HCT116 (cell line): ENCODE measurements around the gene FANCM. TPM values are rescaled to one million over a fixed set of nuclear protein-coding genes. Genes with fewer than 3 reads are reported as not detected.

Experiments
- ATAC-seq: fragments of 200-7000 bp; cut with Tn5 transposase; 2 replicates; pipeline ENCODE4 v1.9.1; 2020; ENCODE audit warnings: mild to moderate bottlenecking, moderate library complexity
- BruUV-seq: library from RNA; stranded (reverse); fragments of 400-500 nt; replicated peaks from 2 replicates; lab custom pipeline; 2021; lab: Mats Ljungman, UMichigan
- CTCF ChIA-PET: fragments of 300-600 bp; sonication (Branson Sonifier 250); formaldehyde crosslinking; loops from one replicate; lab custom pipeline; 2021; ENCODE audit warnings: antibody characterized with exemption; lab: Charles Lee
- POLR2A ChIA-PET: fragments of 300-600, 350-600 bp; sonication (Branson Sonifier 250); formaldehyde crosslinking; loops from one replicate; lab custom pipeline; 2021; ENCODE audit warnings: antibody characterized with exemption; lab: Charles Lee
- RAD21 ChIA-PET, 2 experiments: fragments of 300-600 bp; sonication (Branson Sonifier 250); formaldehyde crosslinking; loops; one replicate each; lab custom pipeline; 2023; ENCODE audit warnings: low total read pairs in 2 of 2; ENCODE audit not compliant: uncharacterized antibody in 2 of 2, unreplicated experiment in 2 of 2, low non-redundant PET in 1 of 2; lab: Charles Lee
- DNase-seq: peaks from one replicate; pipeline ENCODE4 v3.0.0-alpha.2; 2010; ENCODE audit warnings: low read depth, low spot score
- H2AFZ ChIP-seq: fragments of 200-600 bp; shearing (Covaris generic), sonication (generic); 2 replicates; pipeline ENCODE4 v1.6.1; 2017; ENCODE audit warnings: low read depth, mixed run types, mixed read lengths, antibody characterized with exemption, low read length; ENCODE audit not compliant: poor library complexity, severe bottlenecking
- H3K27ac ChIP-seq: 2 replicates; pipeline ENCODE4 v1.5.1; 2012; ENCODE audit warnings: low read depth, low read length
- H3K27me3 ChIP-seq: fragments of 200-600 bp; sonication (generic); 2 replicates; pipeline ENCODE4 v1.6.1; 2016; ENCODE audit warnings: mixed run types, low read length, mixed read lengths; ENCODE audit not compliant: insufficient read depth
- H3K36me3 ChIP-seq, 2 experiments: fragments of 200-500 bp in 1 of 2; fragments of 200-600 bp in 1 of 2; sonication (Bioruptor generic) in 1 of 2; sonication (generic) in 1 of 2; 2 replicates each; pipeline versions ENCODE4 v1.5.1 to v1.6.1; 2014 to 2016; ENCODE audit warnings: low read length in 2 of 2, inconsistent platforms in 1 of 2, mixed read lengths in 1 of 2, mixed run types in 1 of 2; ENCODE audit not compliant: insufficient read depth in 2 of 2, control insufficient read depth in 1 of 2
- H3K4me1 ChIP-seq, 2 experiments: fragments of 200-600 bp in 1 of 2; sonication (generic) in 1 of 2; 2 replicates each; pipeline versions ENCODE4 v1.5.1 to v1.6.1; 2012 to 2017; ENCODE audit warnings: low read length in 2 of 2, inconsistent platforms in 1 of 2, mild to moderate bottlenecking in 1 of 2, mixed read lengths in 1 of 2, mixed run types in 1 of 2, moderate library complexity in 1 of 2; ENCODE audit not compliant: insufficient read depth in 2 of 2, control insufficient read depth in 1 of 2
- H3K4me2 ChIP-seq: fragments of 200-600 bp; sonication (generic); 2 replicates; pipeline ENCODE4 v1.6.1; 2017; ENCODE audit warnings: mixed run types, low read length, mixed read lengths
- H3K4me3 ChIP-seq, 2 experiments: fragments of 200-600 bp in 1 of 2; sonication (generic) in 1 of 2; replicated peaks in 1 of 2; 2 replicates each; pipeline ENCODE4 v1.5.1; 2011 to 2016; ENCODE audit warnings: low read length in 2 of 2, control low read depth in 1 of 2, low read depth in 1 of 2, mild to moderate bottlenecking in 1 of 2, mixed read lengths in 1 of 2, mixed run types in 1 of 2
- H3K79me2 ChIP-seq: fragments of 200-600 bp; sonication (generic); 2 replicates; pipeline ENCODE4 v1.6.1; 2017; ENCODE audit warnings: mild to moderate bottlenecking, mixed run types, low read length, moderate library complexity, mixed read lengths; ENCODE audit not compliant: insufficient read depth
- H3K9ac ChIP-seq: fragments of 200-600 bp; sonication (generic); 2 replicates; pipeline ENCODE4 v1.6.1; 2016; ENCODE audit warnings: low read length, mixed read lengths
- H3K9me2 ChIP-seq: fragments of 200-600 bp; sonication (generic), shearing (Covaris generic); 2 replicates; pipeline ENCODE4 v1.6.1; 2017; ENCODE audit warnings: mixed run types, mild to moderate bottlenecking, moderate library complexity; ENCODE audit not compliant: insufficient read depth
- H3K9me3 ChIP-seq, 2 experiments: fragments of 200-500 bp in 1 of 2; fragments of 200-600 bp in 1 of 2; sonication (Bioruptor generic) in 1 of 2; sonication (generic) in 1 of 2; 2 replicates each; pipeline ENCODE4 v1.6.1; 2014 to 2017; ENCODE audit warnings: low read length in 2 of 2, mixed read lengths in 2 of 2, inconsistent platforms in 1 of 2, low read depth in 1 of 2, mild to moderate bottlenecking in 1 of 2, mixed run types in 1 of 2, moderate library complexity in 1 of 2; ENCODE audit not compliant: control insufficient read depth in 1 of 2, insufficient read depth in 1 of 2
- H4K20me1 ChIP-seq: fragments of 200-600 bp; sonication (generic), shearing (Covaris generic); 2 replicates; pipeline ENCODE4 v1.6.1; 2017; ENCODE audit warnings: mixed run types, mild to moderate bottlenecking, moderate library complexity; ENCODE audit not compliant: insufficient read depth
- ATF3 ChIP-seq: IDR thresholded peaks from 2 replicates; pipeline ENCODE4 v1.6.1; 2012
- CBX3 ChIP-seq: IDR thresholded peaks from 2 replicates; pipeline ENCODE4 v1.6.1; 2012; ENCODE audit warnings: low read depth
- CEBPB ChIP-seq: IDR thresholded peaks from 2 replicates; pipeline ENCODE4 v1.6.1; 2012; ENCODE audit warnings: low read depth
- EGR1 ChIP-seq: IDR thresholded peaks from 2 replicates; pipeline ENCODE4 v1.6.1; 2012; ENCODE audit warnings: low read depth
- ELF1 ChIP-seq: IDR thresholded peaks from 2 replicates; pipeline ENCODE4 v1.6.1; 2012; ENCODE audit warnings: low read depth, borderline replicate concordance
- EZH2phosphoT487 ChIP-seq: fragments of 200-600 bp; IDR thresholded peaks from 2 replicates; pipeline ENCODE4 v1.6.1; 2018; ENCODE audit warnings: antibody characterized with exemption, borderline replicate concordance
- JUND ChIP-seq: IDR thresholded peaks from 2 replicates; pipeline ENCODE4 v1.6.1; 2012
- POLR2A ChIP-seq: IDR thresholded peaks from 2 replicates; pipeline ENCODE4 v1.7.0; 2011; ENCODE audit warnings: borderline replicate concordance; ENCODE audit not compliant: insufficient read depth, insufficient read length; ENCODE audit errors: extremely low read depth
- RAD21 ChIP-seq: IDR thresholded peaks from 2 replicates; pipeline ENCODE4 v1.6.1; 2012; ENCODE audit warnings: low read depth, mild to moderate bottlenecking
- REST ChIP-seq: IDR thresholded peaks from 2 replicates; pipeline ENCODE4 v1.6.1; 2012; ENCODE audit warnings: low read depth
- SP1 ChIP-seq: IDR thresholded peaks from 2 replicates; pipeline ENCODE4 v1.6.1; 2012; ENCODE audit warnings: low read depth
- SRF ChIP-seq: IDR thresholded peaks from 2 replicates; pipeline ENCODE4 v1.6.1; 2012; ENCODE audit warnings: low read depth
- TCF7L2 ChIP-seq: IDR thresholded peaks from 2 replicates; pipeline ENCODE4 v1.7.0; 2011; ENCODE audit warnings: borderline replicate concordance, inconsistent platforms; ENCODE audit not compliant: insufficient read depth, insufficient read length; ENCODE audit errors: extremely low read depth
- YY1 ChIP-seq: IDR thresholded peaks from 2 replicates; pipeline ENCODE4 v1.6.1; 2011; ENCODE audit warnings: low read length, low read depth, moderate library complexity, mild to moderate bottlenecking; ENCODE audit not compliant: insufficient replicate concordance; ENCODE audit errors: extremely low read depth
- ZBTB33 ChIP-seq: IDR thresholded peaks from 2 replicates; pipeline ENCODE4 v1.6.1; 2011; ENCODE audit warnings: mild to moderate bottlenecking, low read length, moderate library complexity; ENCODE audit not compliant: insufficient replicate concordance; ENCODE audit errors: extremely low read depth
- ZFX ChIP-seq: fragments of 450-650 bp; IDR thresholded peaks from 2 replicates; pipeline ENCODE4 v1.6.1; 2017
- ZNF274 ChIP-seq: fragments of 200-500 bp; sonication (Bioruptor generic); IDR thresholded peaks from 2 replicates; pipeline ENCODE4 v1.6.1; 2014; ENCODE audit warnings: mild to moderate bottlenecking, low read depth, low read length, inconsistent platforms
- intact Hi-C: fragments of 100-400 bp; cut with micrococcal nuclease; formaldehyde crosslinking; loops from 2 replicates; pipeline ENCODE4 v1.10.0; 2022
- total RNA-seq: library from RNA; stranded (reverse); gene quantifications from one replicate; pipeline ENCODE4 v1.2.1, GENCODE V29; 2021; ENCODE audit not compliant: unreplicated experiment
- TF ChIP-seq, protein P1 (sequence below): IDR thresholded peaks from 2 replicates; pipeline ENCODE4 v1.6.1; 2012
- TF ChIP-seq, protein P2 (sequence below), 3 experiments: fragments of 200-600 bp in 1 of 3; sonication (generic) in 1 of 3; IDR thresholded peaks in 2 of 3; conservative IDR thresholded peaks in 1 of 3; 2 replicates each; pipeline ENCODE4 v1.5.1; 2012 to 2017; ENCODE audit warnings: low read depth in 2 of 3, low read length in 2 of 3, antibody characterized with exemption in 1 of 3, borderline replicate concordance in 1 of 3, control low read depth in 1 of 3, mild to moderate bottlenecking in 1 of 3, mixed read lengths in 1 of 3, mixed run types in 1 of 3, moderate library complexity in 1 of 3; ENCODE audit not compliant: insufficient read depth in 1 of 3

The FANCM gene
- total RNA-seq, 1 experiment from 2014 or later: 10.9 TPM

GRCh38 chr14:45128963-45129629 is 6.6 kb upstream of the FANCM start:
- Histone ChIP-seq H3K9me2 (no peaks in the 10 kb centered on the region), H3K4me1 (0 out of 4 replicates have a peak, but pooled peaks cover 0 to 9% of the 10 kb centered on the region in 2 experiments), H3K4me3 (no peak overlapping the region), H3K9ac (no peak overlapping the region), H3K36me3 (peaks cover 0 to 11% of the 10 kb centered on the region in 2 experiments; a peak in 2 of 4 replicates), H4K20me1 (no peaks in the 10 kb centered on the region), H2AFZ (no peak overlapping the region), H3K9me3 (no peaks in the 10 kb centered on the region), H3K4me2 (no peak overlapping the region), H3K27ac (no peak overlapping the region), H3K27me3 (no peaks in the 10 kb centered on the region), H3K79me2 (peaks cover 47% of the 10 kb centered on the region)
- no peak for TF ChIP-seq ATF3
- no peak for TF ChIP-seq ZBTB33
- no peak for TF ChIP-seq EGR1
- TF ChIP-seq JUND: no peak
- TF ChIP-seq, protein P1, sequence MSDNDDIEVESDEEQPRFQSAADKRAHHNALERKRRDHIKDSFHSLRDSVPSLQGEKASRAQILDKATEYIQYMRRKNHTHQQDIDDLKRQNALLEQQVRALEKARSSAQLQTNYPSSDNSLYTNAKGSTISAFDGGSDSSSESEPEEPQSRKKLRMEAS: no peak
- no peak for TF ChIP-seq RAD21
- no peak for TF ChIP-seq SRF
- no peak for TF ChIP-seq YY1
- no peak for TF ChIP-seq TCF7L2
- no peak for TF ChIP-seq ZNF274
- TF ChIP-seq SP1: no peak
- TF ChIP-seq REST: no peak
- TF ChIP-seq, protein P2, sequence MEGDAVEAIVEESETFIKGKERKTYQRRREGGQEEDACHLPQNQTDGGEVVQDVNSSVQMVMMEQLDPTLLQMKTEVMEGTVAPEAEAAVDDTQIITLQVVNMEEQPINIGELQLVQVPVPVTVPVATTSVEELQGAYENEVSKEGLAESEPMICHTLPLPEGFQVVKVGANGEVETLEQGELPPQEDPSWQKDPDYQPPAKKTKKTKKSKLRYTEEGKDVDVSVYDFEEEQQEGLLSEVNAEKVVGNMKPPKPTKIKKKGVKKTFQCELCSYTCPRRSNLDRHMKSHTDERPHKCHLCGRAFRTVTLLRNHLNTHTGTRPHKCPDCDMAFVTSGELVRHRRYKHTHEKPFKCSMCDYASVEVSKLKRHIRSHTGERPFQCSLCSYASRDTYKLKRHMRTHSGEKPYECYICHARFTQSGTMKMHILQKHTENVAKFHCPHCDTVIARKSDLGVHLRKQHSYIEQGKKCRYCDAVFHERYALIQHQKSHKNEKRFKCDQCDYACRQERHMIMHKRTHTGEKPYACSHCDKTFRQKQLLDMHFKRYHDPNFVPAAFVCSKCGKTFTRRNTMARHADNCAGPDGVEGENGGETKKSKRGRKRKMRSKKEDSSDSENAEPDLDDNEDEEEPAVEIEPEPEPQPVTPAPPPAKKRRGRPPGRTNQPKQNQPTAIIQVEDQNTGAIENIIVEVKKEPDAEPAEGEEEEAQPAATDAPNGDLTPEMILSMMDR (IDR thresholded peaks at IDR 0.05 in 2 of 3, conservative IDR thresholded peaks at IDR 0.05 in 1 of 3; ENCODE audit: borderline replicate concordance in 1 of 3, insufficient read depth in 1 of 3, low read depth in 2 of 3, low read length in 2 of 3): no peak
- no peak for TF ChIP-seq CBX3
- TF ChIP-seq EZH2phosphoT487: no peak
- no peak for TF ChIP-seq CEBPB
- TF ChIP-seq ELF1: no peak
- no peak for TF ChIP-seq POLR2A
- TF ChIP-seq ZFX: no peak
- DNase-seq (no peak), ATAC-seq (no peak)
- ChIA-PET CTCF (interaction anchor here (1.6 kb wide), 1 partner anchor 215 kb away, joined by 3 read pairs; no protein-coding TSS in a partner anchor), POLR2A (no interaction called here), RAD21 (no interaction called here)
- intact Hi-C loops: no loop called here
- no TSS peak for BruUV-seq
